AG09319 (cell line): ENCODE data around the gene AVPR1B.
"Not testable (repeated sequence)": the region's sequence is repeated elsewhere in the genome, so short reads cannot be mapped to it uniquely, and the experiment has no call there.

Source experiments
- DNase-seq: peaks from one replicate; pipeline ENCODE4 v3.0.0-alpha.2; 2010; ENCODE audit warnings: low read depth; ENCODE audit errors: extremely low read depth
- CTCF ChIP-seq: IDR thresholded peaks from 2 replicates; pipeline ENCODE4 v1.5.1; 2011; ENCODE audit warnings: low read depth, mild to moderate bottlenecking, inconsistent platforms, low read length, moderate library complexity

The AVPR1B gene

GRCh38 chr1:206068314-206068713, 48.9 kb downstream of the AVPR1B start:
- no peak for DNase-seq
- no peak for TF ChIP-seq CTCF

DNA sequence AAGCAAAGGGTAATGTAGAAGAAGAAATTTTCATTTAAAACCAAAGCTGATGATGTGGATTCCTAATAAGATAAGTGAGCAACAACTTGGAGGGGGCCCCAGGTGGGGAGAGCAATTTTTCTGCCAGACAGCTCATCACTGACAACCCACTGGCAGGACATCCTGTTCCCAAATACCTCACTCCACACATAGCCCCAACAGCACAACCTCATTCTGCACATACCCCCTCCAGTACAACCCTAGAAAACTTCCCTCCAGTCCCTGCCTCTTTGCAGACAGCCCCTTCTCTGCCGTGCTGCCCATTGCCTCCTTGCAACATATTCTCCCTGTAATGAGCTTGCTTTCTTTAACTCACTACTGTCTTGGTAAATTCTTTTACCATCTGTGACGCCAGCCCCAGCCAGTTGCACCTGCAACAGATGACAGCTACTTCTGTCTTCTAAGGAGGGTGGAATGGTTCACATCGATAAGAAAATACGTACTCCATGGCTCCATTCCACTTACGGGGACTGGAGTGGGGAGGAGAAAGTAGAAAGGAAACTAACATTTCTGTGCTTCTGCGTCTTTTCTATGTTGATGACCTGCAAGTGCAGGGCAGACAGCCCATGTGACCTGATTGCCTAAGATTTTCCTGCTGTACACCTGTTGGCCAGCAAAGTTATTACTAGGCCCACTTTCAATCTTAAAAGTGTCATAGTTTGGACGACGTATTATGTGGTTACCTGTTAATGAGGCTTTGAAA, 49.5 kb downstream of the AVPR1B start:
- no peak for TF ChIP-seq CTCF
- DNase-seq, result no peak

DNA sequence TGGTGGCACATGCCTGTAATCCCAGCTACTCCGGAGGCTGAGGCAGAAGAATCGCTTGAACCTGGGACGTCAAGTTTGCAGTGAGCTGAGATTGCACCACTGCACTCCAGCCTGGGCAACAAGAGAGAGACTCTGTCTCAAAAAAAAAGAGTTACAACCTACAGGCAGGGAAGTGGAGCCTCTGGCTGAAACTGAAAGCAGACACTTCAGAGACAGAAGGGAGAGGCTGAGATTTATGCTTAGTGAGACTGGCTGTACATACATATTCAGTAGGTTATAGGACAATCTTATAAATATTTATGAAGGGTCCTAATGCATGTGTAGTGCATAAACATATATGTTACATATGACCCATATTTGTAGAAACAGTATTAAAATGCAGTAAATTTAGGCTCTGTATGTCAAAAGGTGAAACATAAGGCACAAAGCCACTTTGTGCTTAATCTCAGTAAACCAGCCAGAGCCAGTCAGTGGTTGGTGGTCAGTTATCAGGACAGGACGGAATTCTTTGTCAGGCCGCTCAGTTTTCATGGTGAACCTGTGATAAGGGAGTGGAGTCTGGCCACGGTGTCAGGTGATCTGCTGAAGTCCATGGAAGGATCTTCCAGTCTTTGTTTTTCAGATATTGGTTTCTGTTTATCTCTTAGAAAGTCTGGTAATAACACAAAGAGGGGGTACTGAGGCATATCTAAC, 50.6 kb downstream of the AVPR1B start:
- DNase-seq, result no peak
- TF ChIP-seq CTCF, result no peak

DNA sequence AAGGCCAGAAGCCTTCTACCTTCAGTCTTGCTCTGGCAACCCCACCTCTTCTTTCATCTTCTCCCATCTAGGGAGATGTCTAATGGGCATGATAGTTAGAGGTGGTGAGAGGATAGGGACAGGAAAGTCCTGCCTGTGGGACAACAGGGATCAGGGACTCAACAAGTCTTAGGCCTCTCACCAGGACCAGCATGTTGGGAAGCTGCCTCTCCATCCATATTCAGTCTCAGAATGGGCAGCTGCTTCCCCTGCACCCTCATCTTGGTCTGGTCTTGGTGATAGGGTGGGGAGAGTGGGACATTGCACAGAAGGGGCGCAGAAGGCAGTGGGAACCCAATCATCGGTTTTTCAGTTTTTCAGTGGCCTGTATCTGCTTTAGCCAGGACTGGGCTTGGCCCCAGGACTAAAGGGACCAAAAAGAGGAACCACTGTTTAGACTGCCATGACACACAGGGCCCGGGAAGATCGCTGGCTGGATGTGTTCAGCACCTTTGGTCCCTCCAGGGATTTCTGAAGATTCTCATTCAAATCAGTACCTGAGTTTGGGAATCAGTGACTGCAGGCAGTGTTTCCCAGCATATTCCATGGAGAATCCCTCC, 51.5 kb downstream of the AVPR1B start:
- DNase-seq, result no peak
- no peak for TF ChIP-seq CTCF

DNA sequence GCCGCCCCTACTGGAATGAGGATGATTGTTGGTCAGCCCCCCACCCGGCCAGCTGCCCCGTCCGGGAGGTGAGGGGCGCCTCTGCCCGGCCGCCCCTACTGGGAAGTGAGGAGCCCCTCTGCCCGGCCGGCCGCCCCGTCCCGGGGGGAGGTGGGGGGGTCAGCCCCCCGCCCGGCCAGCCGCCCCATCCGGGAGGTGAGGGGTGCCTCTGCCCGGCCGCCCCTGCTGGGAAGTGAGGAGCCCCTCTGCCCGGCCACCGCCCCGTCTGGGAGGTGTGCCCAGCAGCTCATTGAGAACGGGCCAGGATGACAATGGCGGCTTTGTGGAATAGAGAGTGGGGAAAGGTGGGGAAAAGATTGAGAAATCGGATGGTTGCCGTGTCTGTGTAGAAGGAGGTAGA, 52.7 kb downstream of the AVPR1B start:
- not testable (repeated sequence) for DNase-seq

DNA sequence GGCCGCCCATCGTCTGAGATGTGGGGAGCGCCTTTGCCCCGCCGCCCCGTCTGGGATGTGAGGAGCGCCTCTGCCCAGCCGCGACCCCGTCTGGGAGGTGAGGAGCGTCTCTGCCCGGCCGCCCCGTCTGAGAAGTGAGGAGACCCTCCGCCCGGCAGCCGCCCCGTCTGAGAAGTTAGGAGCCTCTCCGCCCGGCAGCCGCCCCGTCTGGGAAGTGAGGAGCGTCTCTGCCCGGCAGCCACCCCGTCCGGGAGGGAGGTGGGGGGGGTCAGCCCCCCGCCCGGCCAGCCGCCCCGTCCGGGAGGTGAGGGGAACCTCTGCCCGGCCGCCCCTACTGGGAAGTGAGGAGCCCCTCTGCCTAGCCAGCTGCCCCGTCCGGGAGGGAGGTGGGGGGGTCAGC, 53.2 kb downstream of the AVPR1B start:
- DNase-seq, result not testable (repeated sequence)

GRCh38 chr1:206062464-206062863, 54.7 kb downstream of the AVPR1B start:
- no peak for DNase-seq
- no peak for TF ChIP-seq CTCF

- DNase-seq, result no peak
- no peak for TF ChIP-seq CTCF
These were observed 56.3 kb downstream of the AVPR1B start for GRCh38 chr1:206060844-206061243.
